Measurements from ENCODE around the gene FHIT.

DNA sequence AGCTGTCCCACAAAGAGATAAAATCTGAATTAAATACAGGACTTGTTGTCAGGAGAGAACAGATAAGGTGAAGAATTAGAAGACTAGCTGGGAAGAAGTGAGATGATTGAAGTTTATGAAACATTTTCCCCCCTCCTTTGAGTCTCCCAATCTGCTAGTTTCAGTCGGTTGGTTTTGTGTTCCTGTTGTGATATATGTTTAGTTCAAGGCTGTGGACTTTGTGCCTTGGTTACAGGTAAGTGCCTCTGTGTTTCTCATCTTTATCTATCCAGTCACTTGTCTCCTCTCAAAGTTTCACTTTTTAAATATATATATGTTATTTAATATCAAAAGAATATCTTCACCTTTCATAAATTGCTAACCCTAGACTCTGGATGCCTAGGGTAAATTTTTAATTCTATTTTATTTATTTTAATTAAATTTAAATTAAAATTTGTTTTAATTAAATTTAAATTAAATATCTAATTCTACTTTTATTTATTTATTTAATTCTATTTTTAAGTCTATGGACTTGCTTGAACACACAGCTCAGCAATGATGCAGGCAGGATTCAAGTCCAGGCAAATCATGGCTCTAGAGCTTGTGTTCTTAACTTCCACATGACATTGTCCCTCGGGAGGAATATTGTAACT, 190.0 kb downstream of the FHIT start:
- TF ChIP-seq CTCF (IDR thresholded peaks at IDR 0.05; ENCODE audit: low read depth, low read length) (no peak), EZH2phosphoT487 (IDR thresholded peaks at IDR 0.05; ENCODE audit: low read depth) (no peak)
